Measurements from ENCODE around the gene MRM3.
"Not testable (repeated sequence)": the region's sequence is repeated elsewhere in the genome, so short reads cannot be mapped to it uniquely, and the experiment has no call there.

- not testable (repeated sequence) for TF ChIP-seq POLR2AphosphoS5 (IDR thresholded peaks at IDR 0.05); CTCF (IDR thresholded peaks at IDR 0.05 in 8 of 11, conservative IDR thresholded peaks at IDR 0.05 in 3 of 11)
These were observed 26.1 kb upstream of the MRM3 start for GRCh38 chr17:756010-756567.

Data from spleen (tissue), 7 donors.